HG03097 (cell line): Measurements from ENCODE around the gene IDS.
"Not testable (repeated sequence)": the region's sequence is repeated elsewhere in the genome, so short reads cannot be mapped to it uniquely, and the experiment has no call there.

Experiments
- ATAC-seq: cut with Tn5 transposase; IDR thresholded peaks from one replicate; pipeline ENCODE4 v1.9.1; 2021; ENCODE audit not compliant: unreplicated experiment, low FRiP score

The IDS gene

GRCh38 chrX:149504915-149505651 lies at the start of gene IDS:
TSS of gene IDS (minus strand) at chrX:149505306. CDS start at chrX:149505137, 169 bp downstream.
- peak; percentile 72 for ATAC-seq

GRCh38 chrX:149551939-149552248 lies 46.8 kb upstream of the IDS start:
- ATAC-seq: not testable (repeated sequence)

- not testable (repeated sequence) for ATAC-seq
Observed at GRCh38 chrX:149551245-149551938, 46.3 kb upstream of the IDS start.

GRCh38 chrX:149550454-149550853 lies 45.3 kb upstream of the IDS start:
- not testable (repeated sequence) for ATAC-seq

- ATAC-seq: not testable (repeated sequence)
Observed at GRCh38 chrX:149549701-149550100, 44.6 kb upstream of the IDS start, which contains the start of gene HSFX3. TSS of gene HSFX3 (minus strand) at chrX:149549924. CDS start at chrX:149549852, 72 bp downstream.

GRCh38 chrX:149547782-149548181 lies 42.7 kb upstream of the IDS start:
- ATAC-seq: not testable (repeated sequence)

- not testable (repeated sequence) for ATAC-seq
Observed at GRCh38 chrX:149546962-149547361, 41.9 kb upstream of the IDS start.

- ATAC-seq: not testable (repeated sequence)
Observed at GRCh38 chrX:149545545-149546543, 40.7 kb upstream of the IDS start.

GRCh38 chrX:149541521-149542047 lies 36.5 kb upstream of the IDS start:
- no peak for ATAC-seq

- peak; percentile 73 for ATAC-seq
Observed at GRCh38 chrX:149540621-149541520, 35.8 kb upstream of the IDS start, which contains the start of gene EOLA1. TSS of gene EOLA1 (plus strand) at chrX:149541012. CDS start at chrX:149545631, 4,619 bp downstream.

GRCh38 chrX:149540131-149540620 lies 35.1 kb upstream of the IDS start:
- peak; percentile 19 for ATAC-seq

- peak; percentile 40 for ATAC-seq
Observed at GRCh38 chrX:149539283-149540130, 34.4 kb upstream of the IDS start.

- ATAC-seq: not testable (repeated sequence)
Observed at GRCh38 chrX:149537474-149537873, 32.4 kb upstream of the IDS start.

GRCh38 chrX:149534926-149535602 lies 30.0 kb upstream of the IDS start:
- ATAC-seq: not testable (repeated sequence)

- ATAC-seq: not testable (repeated sequence)
Observed at GRCh38 chrX:149533999-149534398, 28.9 kb upstream of the IDS start.

GRCh38 chrX:149532868-149533267 lies 27.8 kb upstream of the IDS start:
- not testable (repeated sequence) for ATAC-seq

GRCh38 chrX:149531599-149531998 lies 26.5 kb upstream of the IDS start:
- peak; percentile 44 for ATAC-seq

- ATAC-seq: no peak
Observed at GRCh38 chrX:149528381-149528780, 23.3 kb upstream of the IDS start.
